Smooth muscle cell (in vitro differentiated cells): ENCODE measurements around the gene CATSPERD. TPM values are rescaled to one million over a fixed set of nuclear protein-coding genes. Genes with fewer than 3 reads are reported as not detected.

Experiments used
- DNase-seq: peaks from one replicate; lab custom pipeline; 2025; ENCODE audit not compliant: unreplicated experiment; lab: John Stamatoyannopoulos, UW
- H2AFZ ChIP-seq: fragments of 200-600 bp; sonication (generic); 2 replicates; pipeline ENCODE4 v1.6.0; 2016; ENCODE audit warnings: antibody characterized with exemption, low read depth, mild to moderate bottlenecking
- H3F3A ChIP-seq: fragments of 200-600 bp; sonication (generic); 2 replicates; pipeline ENCODE4 v1.6.0; 2017; ENCODE audit warnings: antibody characterized with exemption, low read depth
- H3K27ac ChIP-seq: fragments of 200-600 bp; sonication (generic); 2 replicates; pipeline ENCODE4 v1.5.1; 2016; ENCODE audit warnings: low read depth, mild to moderate bottlenecking
- H3K27me3 ChIP-seq: fragments of 200-600 bp; sonication (generic); 2 replicates; pipeline ENCODE4 v1.6.1; 2016; ENCODE audit warnings: low read depth, mild to moderate bottlenecking
- H3K36me3 ChIP-seq: fragments of 200-600 bp; sonication (generic); 2 replicates; pipeline ENCODE4 v1.5.1; 2016; ENCODE audit warnings: low read depth
- H3K4me1 ChIP-seq: fragments of 200-600 bp; sonication (generic); 2 replicates; pipeline ENCODE4 v1.5.1; 2016; ENCODE audit warnings: low read depth
- H3K4me2 ChIP-seq: fragments of 200-600 bp; sonication (generic); 2 replicates; pipeline ENCODE4 v1.6.0; 2016; ENCODE audit warnings: mild to moderate bottlenecking
- H3K4me3 ChIP-seq: fragments of 200-600 bp; sonication (generic); 2 replicates; pipeline ENCODE4 v1.5.1; 2016; ENCODE audit warnings: mild to moderate bottlenecking
- H3K79me2 ChIP-seq: fragments of 200-600 bp; sonication (generic); 2 replicates; pipeline ENCODE4 v1.6.0; 2016; ENCODE audit warnings: low read depth, mild to moderate bottlenecking
- H3K9ac ChIP-seq: fragments of 200-600 bp; sonication (generic); 2 replicates; pipeline ENCODE4 v1.6.0; 2016; ENCODE audit warnings: low read depth
- H3K9me3 ChIP-seq: fragments of 200-600 bp; sonication (generic); replicated peaks from 2 replicates; pipeline ENCODE4 v1.5.1; 2016; ENCODE audit warnings: low read depth
- H4K20me1 ChIP-seq: fragments of 200-600 bp; sonication (generic); 2 replicates; pipeline ENCODE4 v1.6.0; 2016; ENCODE audit warnings: low read depth
- CTCF ChIP-seq: fragments of 200-600 bp; sonication (generic); IDR thresholded peaks from 2 replicates; pipeline ENCODE4 v1.5.1; 2017; ENCODE audit warnings: borderline replicate concordance, mild to moderate bottlenecking, antibody characterized with exemption; ENCODE audit not compliant: insufficient read depth, poor library complexity, severe bottlenecking
- WGBS: methylation state at CpG from one replicate; pipeline ENCODE4 v1.1.7; 2016; ENCODE audit warnings: low lambda C conversion rate; 5-methylcytosine and 5-hydroxymethylcytosine counted together
- polyA plus RNA-seq: library from polyadenylated mRNA; unstranded; fragments of >200 nt; fragmentation: Nextera tagmentation; extraction: Ambion mirVana; gene quantifications from 2 replicates; pipeline ENCODE4 v1.2.1, GENCODE V29; 2016
- total RNA-seq: library from RNA; depleted of rRNA; stranded (reverse); fragments of >200 nt; gene quantifications from 2 replicates; pipeline ENCODE4 v1.2.3, GENCODE V29; 2014

Gene CATSPERD
- total and polyA plus RNA-seq, 2 experiments from 2014 or later: not detected

GRCh38 chr19:5818594-5818993, 98.2 kb downstream of the CATSPERD start:
- Histone ChIP-seq H3K9me3 (no peaks in the 10 kb centered on the region), H3K4me1 (no peaks in the 10 kb centered on the region), H3F3A (no peaks in the 10 kb centered on the region), H3K4me2 (no peak overlapping the region), H3K27ac (no peak overlapping the region), H4K20me1 (no peaks in the 10 kb centered on the region), H3K27me3 (no peaks in the 10 kb centered on the region), H2AFZ (no peak overlapping the region), H3K79me2 (no peaks in the 10 kb centered on the region), H3K4me3 (no peak overlapping the region), H3K36me3 (no peaks in the 10 kb centered on the region), H3K9ac (no peak overlapping the region)
- DNase-seq: no peak
- WGBS: 91% methylated on average over 10 of the region's 10 CpGs
- TF ChIP-seq CTCF: no peak

GRCh38 chr19:5820785-5821184, 100.3 kb downstream of the CATSPERD start:
- no peak overlapping the region for H2AFZ ChIP-seq
- no peaks in the 10 kb centered on the region for H3K36me3 ChIP-seq
- no peaks in the 10 kb centered on the region for H3K79me2 ChIP-seq
- no peaks in the 10 kb centered on the region for H3K9me3 ChIP-seq
- no peaks in the 10 kb centered on the region for H3K4me1 ChIP-seq
- no peak overlapping the region for H3K4me2 ChIP-seq
- no peak overlapping the region for H3K27ac ChIP-seq
- WGBS: 89% methylated on average over 6 of the region's 6 CpGs
- no peaks in the 10 kb centered on the region for H3F3A ChIP-seq
- DNase-seq: no peak
- H3K27me3 ChIP-seq: no peaks in the 10 kb centered on the region
- no peak overlapping the region for H3K4me3 ChIP-seq
- no peak overlapping the region for H3K9ac ChIP-seq
- H4K20me1 ChIP-seq: no peaks in the 10 kb centered on the region
- no peak for TF ChIP-seq CTCF

GRCh38 chr19:5821521-5822180, 101.2 kb downstream of the CATSPERD start:
- Histone ChIP-seq H4K20me1 (no peaks in the 10 kb centered on the region), H3K4me3 (no peak overlapping the region), H3K4me2 (no peak overlapping the region), H3F3A (no peaks in the 10 kb centered on the region), H3K27me3 (no peaks in the 10 kb centered on the region), H2AFZ (no peak overlapping the region), H3K27ac (no peak overlapping the region), H3K36me3 (no peaks in the 10 kb centered on the region), H3K9ac (no peak overlapping the region), H3K4me1 (no peaks in the 10 kb centered on the region), H3K79me2 (no peaks in the 10 kb centered on the region), H3K9me3 (no peaks in the 10 kb centered on the region)
- no peak for DNase-seq
- 82% methylated on average over 8 of the region's 8 CpGs for WGBS
- TF ChIP-seq CTCF: no peak

DNA sequence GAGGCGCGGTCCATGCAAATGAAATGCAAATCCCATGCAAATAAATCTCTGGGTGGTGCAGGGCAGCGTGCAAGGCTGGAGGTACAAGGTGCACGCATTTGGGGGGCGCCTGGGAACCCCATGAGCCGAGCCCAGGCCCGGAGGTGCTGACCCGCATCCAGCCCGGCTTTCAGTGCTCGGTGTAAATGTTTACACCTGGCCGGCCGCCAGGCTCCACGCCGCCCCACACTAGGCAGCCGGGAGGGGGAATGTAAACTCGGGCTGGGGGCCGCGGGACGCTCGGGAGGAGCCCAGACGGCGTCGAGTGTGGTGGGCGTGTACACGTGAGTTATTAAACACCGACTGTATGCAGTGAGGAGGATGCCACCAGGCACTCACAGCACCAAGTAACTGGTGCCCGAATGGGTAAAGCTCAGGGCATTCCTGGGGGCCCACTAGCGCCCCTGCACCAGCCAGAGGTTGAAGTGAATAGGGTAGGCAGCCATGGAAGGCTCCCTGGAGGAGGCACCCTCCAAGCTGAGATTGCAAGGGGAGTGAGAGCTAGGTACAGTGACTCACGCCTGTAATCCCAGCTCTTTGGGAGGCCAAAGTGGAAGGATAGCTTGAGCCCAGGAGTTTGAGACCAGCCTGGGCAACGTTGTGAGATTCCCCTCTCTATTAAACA, 101.9 kb downstream of the CATSPERD start:
- no peak for TF ChIP-seq CTCF
- no peaks in the 10 kb centered on the region for H3F3A ChIP-seq
- no peak overlapping the region for H3K27ac ChIP-seq
- H3K4me2 ChIP-seq: no peak overlapping the region
- no peaks in the 10 kb centered on the region for H4K20me1 ChIP-seq
- H3K36me3 ChIP-seq: no peaks in the 10 kb centered on the region
- H3K9ac ChIP-seq: no peak overlapping the region
- no peak overlapping the region for H3K4me3 ChIP-seq
- DNase-seq: no peak
- no peaks in the 10 kb centered on the region for H3K4me1 ChIP-seq
- H3K79me2 ChIP-seq: no peaks in the 10 kb centered on the region
- H3K27me3 ChIP-seq: no peaks in the 10 kb centered on the region
- H2AFZ ChIP-seq: no peak overlapping the region
- WGBS: 81% methylated on average over 28 of the region's 30 CpGs
- H3K9me3 ChIP-seq: no peaks in the 10 kb centered on the region
